GM18909 (cell line): ENCODE measurements around the gene AHCYL2.
"Not testable (repeated sequence)": the region's sequence is repeated elsewhere in the genome, so short reads cannot be mapped to it uniquely, and the experiment has no call there.

Experiments
- ATAC-seq: cut with Tn5 transposase; IDR thresholded peaks from one replicate; pipeline ENCODE4 v1.9.1; 2021; ENCODE audit warnings: mild to moderate bottlenecking; ENCODE audit not compliant: unreplicated experiment, poor library complexity

Gene AHCYL2

GRCh38 chr7:129469930-129470329 lies 245.1 kb downstream of the AHCYL2 start:
- ATAC-seq = no peak

- no peak for ATAC-seq
Measured at GRCh38 chr7:129470411-129470810, 245.6 kb downstream of the AHCYL2 start.

- no peak for ATAC-seq
Measured at GRCh38 chr7:129471402-129471827, 246.6 kb downstream of the AHCYL2 start.

GRCh38 chr7:129475931-129476330 lies 251.1 kb downstream of the AHCYL2 start:
- not testable (repeated sequence) for ATAC-seq

GRCh38 chr7:129476398-129476797 lies 251.6 kb downstream of the AHCYL2 start:
- not testable (repeated sequence) for ATAC-seq
